ENCODE data around the gene NETO1.
A peak's percentile ranks its signal among the peaks of the same experiment; 100 is the strongest.

The NETO1 gene

DNA sequence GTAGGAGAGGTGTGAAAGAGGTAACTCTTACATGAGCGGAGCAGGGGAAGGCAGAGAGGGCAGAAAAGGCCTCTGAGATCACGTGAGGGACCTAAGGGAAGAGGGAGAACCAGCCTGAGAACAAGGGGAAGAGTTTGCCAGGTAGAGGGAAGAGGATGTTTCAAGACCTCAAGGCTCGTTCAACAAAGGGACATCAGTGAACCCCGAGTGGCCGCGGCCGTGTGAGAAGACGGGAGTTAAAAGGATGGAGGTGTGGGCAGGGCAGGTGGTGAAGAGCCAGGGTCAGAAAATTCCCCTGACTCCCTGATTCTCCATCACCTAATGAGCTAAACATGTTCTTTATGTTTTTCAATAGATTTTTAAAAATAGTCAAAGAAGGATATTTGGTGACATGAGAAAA lies 44.4 kb downstream of the NETO1 start:
- TF ChIP-seq, protein P1, sequence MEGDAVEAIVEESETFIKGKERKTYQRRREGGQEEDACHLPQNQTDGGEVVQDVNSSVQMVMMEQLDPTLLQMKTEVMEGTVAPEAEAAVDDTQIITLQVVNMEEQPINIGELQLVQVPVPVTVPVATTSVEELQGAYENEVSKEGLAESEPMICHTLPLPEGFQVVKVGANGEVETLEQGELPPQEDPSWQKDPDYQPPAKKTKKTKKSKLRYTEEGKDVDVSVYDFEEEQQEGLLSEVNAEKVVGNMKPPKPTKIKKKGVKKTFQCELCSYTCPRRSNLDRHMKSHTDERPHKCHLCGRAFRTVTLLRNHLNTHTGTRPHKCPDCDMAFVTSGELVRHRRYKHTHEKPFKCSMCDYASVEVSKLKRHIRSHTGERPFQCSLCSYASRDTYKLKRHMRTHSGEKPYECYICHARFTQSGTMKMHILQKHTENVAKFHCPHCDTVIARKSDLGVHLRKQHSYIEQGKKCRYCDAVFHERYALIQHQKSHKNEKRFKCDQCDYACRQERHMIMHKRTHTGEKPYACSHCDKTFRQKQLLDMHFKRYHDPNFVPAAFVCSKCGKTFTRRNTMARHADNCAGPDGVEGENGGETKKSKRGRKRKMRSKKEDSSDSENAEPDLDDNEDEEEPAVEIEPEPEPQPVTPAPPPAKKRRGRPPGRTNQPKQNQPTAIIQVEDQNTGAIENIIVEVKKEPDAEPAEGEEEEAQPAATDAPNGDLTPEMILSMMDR (IDR thresholded peaks at IDR 0.05; ENCODE audit: insufficient read depth, missing control alignments), result no peak
- FAIRE-seq (no peak), DNase-seq (ENCODE audit: insufficient read length, low spot score) (no peak)

DNA sequence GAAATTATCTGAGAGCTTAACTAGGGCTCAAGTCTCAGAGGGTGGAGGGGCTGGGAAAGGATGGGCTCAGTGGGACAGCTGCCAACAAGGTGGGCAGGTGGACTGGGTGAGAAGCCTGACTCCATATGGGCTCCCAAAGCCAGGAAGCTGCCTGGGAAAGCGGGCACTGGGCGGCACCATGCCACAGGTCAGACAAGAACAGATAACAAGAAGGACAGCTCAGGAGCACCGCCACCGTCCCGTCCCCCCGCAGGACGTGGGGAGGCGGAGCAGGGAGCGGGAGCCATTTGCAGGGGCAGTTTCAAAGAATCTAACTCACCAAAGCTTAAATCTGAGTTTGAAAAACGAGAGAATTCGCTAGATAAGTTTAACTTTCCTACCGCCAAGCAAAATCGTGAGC lies 45.6 kb downstream of the NETO1 start:
- FAIRE-seq (no peak), DNase-seq (ENCODE audit: insufficient read length, low spot score) (no peak)
- TF ChIP-seq, protein P1 (IDR thresholded peaks at IDR 0.05; ENCODE audit: insufficient read depth, missing control alignments), result no peak

DNA sequence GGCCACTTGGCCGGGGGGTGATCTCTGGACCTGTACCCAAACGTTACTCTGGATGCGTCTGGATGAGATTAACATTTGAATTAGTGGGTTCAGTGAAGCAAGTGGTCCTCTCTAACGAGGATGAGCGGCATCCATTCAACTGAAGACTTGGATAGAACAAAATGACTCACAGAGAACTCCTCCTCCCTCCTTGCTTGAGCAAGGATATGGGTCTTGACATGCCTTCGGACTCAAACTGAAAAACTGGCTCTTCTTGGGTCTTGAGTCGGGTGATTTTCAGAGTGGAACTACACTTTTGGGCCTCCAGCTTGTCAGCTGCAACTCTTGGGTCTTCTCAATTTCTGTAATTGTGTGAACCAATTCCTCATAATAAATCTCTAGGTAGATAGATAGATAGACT lies 47.2 kb downstream of the NETO1 start:
- no peak for DNase-seq (ENCODE audit: insufficient read length, low spot score)
- TF ChIP-seq, protein P1 (IDR thresholded peaks at IDR 0.05; ENCODE audit: insufficient read depth, missing control alignments), result no peak
- no peak for FAIRE-seq

DNA sequence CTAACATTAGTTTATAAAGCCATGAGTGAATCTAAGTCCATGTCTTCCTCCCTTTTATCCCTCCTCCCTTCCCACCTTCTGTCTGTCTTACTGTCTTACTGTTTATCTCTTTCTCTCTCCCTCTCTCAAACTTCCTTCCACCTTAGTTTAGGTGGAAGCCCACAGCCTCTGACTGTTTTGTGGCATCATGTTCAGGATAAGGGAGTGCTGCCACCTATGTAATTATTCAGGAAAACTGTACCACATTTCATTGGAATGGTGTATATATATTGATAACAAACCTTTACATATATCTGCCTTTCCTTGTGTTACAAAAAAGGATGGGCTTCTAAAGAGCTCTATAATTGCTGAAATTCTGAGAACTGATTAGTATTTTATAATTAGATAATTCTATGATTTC lies 48.7 kb downstream of the NETO1 start:
- DNase-seq (ENCODE audit: insufficient read length, low spot score) (no peak), FAIRE-seq (no peak)
- TF ChIP-seq, protein P1 (IDR thresholded peaks at IDR 0.05; ENCODE audit: insufficient read depth, missing control alignments), result no peak

DNA sequence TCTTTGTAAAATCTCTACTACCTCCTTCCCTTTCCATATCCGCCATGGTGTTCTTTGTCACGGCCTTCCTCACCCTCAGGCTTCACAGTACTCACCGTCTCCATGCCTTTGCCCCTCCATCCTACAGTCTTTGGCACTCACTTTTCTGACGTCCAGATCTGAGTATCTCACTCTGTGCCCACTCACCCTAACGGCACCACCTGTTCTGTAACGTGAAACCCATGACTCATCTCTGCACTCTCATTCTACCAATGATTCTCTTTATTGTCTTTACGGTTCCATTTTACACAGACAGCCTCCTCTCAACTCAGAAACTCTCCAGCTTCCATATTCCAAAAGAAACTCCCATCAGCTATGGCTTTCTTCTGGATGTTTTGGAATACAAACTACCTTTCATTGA lies 56.7 kb downstream of the NETO1 start:
- FAIRE-seq (no peak), DNase-seq (ENCODE audit: insufficient read length, low spot score) (no peak)
- TF ChIP-seq, protein P1 (IDR thresholded peaks at IDR 0.05; ENCODE audit: insufficient read depth, missing control alignments), result no peak

DNA sequence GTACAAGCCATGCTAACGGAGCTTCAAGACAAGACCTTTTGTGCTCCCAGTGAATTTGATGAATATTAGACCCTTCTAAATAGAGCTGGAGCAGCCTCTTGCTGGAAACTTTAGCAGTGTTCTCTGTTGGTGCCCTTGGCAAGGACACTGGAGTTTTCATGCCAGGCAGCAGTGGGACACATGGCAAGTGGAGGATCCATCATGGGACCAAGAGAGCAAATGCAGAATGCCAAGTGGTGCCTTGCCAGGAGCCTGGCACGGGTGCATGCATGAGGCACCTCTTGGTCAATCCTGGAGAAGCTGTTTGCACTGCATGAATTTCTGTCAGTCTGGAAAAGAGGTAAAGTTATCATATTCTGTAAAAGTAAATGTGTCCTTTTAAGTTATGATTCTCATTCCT lies 59.1 kb downstream of the NETO1 start:
- DNase-seq (ENCODE audit: insufficient read length, low spot score) (no peak), FAIRE-seq (no peak)
- TF ChIP-seq, protein P1 (IDR thresholded peaks at IDR 0.05; ENCODE audit: insufficient read depth, missing control alignments), result no peak

DNA sequence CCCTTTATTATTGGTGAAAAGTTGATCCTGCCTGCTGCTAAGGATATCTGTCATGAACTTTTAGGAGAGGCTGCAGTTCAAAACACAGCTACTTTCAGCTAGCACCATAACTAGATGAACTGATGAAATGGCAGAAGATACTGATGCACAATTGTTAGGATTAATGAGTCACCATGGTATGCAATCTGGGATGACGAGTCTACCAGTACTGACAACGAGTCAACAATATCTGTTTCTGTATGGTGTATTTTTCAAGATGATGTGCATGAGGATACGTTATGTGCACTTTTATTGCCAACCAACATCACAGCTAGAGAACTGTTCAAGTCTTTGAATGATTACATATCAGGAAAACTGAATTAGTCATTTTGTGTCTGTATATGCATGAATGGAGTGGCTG lies 68.7 kb downstream of the NETO1 start:
- TF ChIP-seq, protein P1 (IDR thresholded peaks at IDR 0.05; ENCODE audit: insufficient read depth, missing control alignments), result no peak
- FAIRE-seq, result peak; percentile 97
- no peak for DNase-seq (ENCODE audit: insufficient read length, low spot score)

Measured in D721Med (cell line).